A549 (cell line): ENCODE results near the gene PRKG1. TPM values are rescaled to one million over a fixed set of nuclear protein-coding genes. Genes with fewer than 3 reads are reported as not detected.

Experiments
- ATAC-seq, 2 experiments: fragments of 200-7000 bp in 1 of 2; fragments of >200 bp in 1 of 2; cut with Nextera tagmentation in 1 of 2; cut with Tn5 transposase in 1 of 2; 3 replicates each; pipeline versions ENCODE4 v1.8.0 to v1.9.1; 2018 to 2020; ENCODE audit warnings: mild to moderate bottlenecking in 1 of 2, moderate library complexity in 1 of 2
- CTCF ChIA-PET: fragments of 300-600 bp; sonication (Branson Sonifier 250); formaldehyde crosslinking; extraction: SDS; loops from one replicate; lab custom pipeline; 2021; ENCODE audit warnings: antibody characterized with exemption, inconsistent platforms; lab: Yijun Ruan, JAX
- POLR2A ChIA-PET: fragments of 350-600 bp; formaldehyde crosslinking; extraction: SDS; loops from one replicate; lab custom pipeline; 2021; ENCODE audit warnings: antibody characterized with exemption, inconsistent platforms; lab: Yijun Ruan, JAX
- DNase-seq, 2 experiments: peaks; one replicate each; pipeline versions ENCODE4 v3.0.0 to v3.0.0-alpha.2; 2011 to 2016; ENCODE audit warnings: low read depth in 1 of 2, low spot score in 1 of 2
- FAIRE-seq: peaks from 2 replicates; lab custom pipeline; 2011; peaks lifted over from hg19 to GRCh38; lab: Jason Lieb, UNC
- H3K27ac ChIP-seq, 2 experiments: fragments of >200 bp; sonication (Bioruptor Twin); formaldehyde crosslinking; 3 replicates each; pipeline ENCODE4 v1.5.1; 2016 to 2017
- H3K4me1 ChIP-seq: fragments of >200 bp; sonication (Bioruptor Twin); formaldehyde crosslinking; 3 replicates; pipeline ENCODE4 v1.6.1; 2016
- H3K4me2 ChIP-seq: fragments of >200 bp; sonication (Bioruptor Twin); formaldehyde crosslinking; 3 replicates; pipeline ENCODE4 v1.6.1; 2016
- H3K4me3 ChIP-seq: fragments of >200 bp; sonication (Bioruptor Twin); formaldehyde crosslinking; 3 replicates; pipeline ENCODE4 v1.5.1; 2016
- H3K9me3 ChIP-seq: fragments of >200 bp; sonication (Bioruptor Twin); formaldehyde crosslinking; 3 replicates; pipeline ENCODE4 v1.6.1; 2016
- BHLHE40 ChIP-seq: IDR thresholded peaks from 2 replicates; pipeline ENCODE4 v1.6.1; 2012; ENCODE audit warnings: low read depth, low read length, inconsistent platforms
- CBX8 ChIP-seq: fragments of 200-600 bp; sonication (generic); IDR thresholded peaks from 2 replicates; pipeline ENCODE4 v1.6.1; 2016
- CHD2 ChIP-seq: fragments of 150-350 bp; IDR thresholded peaks from 2 replicates; pipeline ENCODE4 v1.6.1; 2014; ENCODE audit warnings: low read length; ENCODE audit not compliant: partially characterized antibody
- E2F6 ChIP-seq: IDR thresholded peaks from 2 replicates; pipeline ENCODE4 v1.6.1; 2012; ENCODE audit warnings: low read depth, borderline replicate concordance
- EP300 ChIP-seq, 2 experiments: fragments of >200 bp; sonication (Bioruptor Twin); formaldehyde crosslinking; IDR thresholded peaks; 2 replicates in 1 of 2; 3 replicates in 1 of 2; pipeline ENCODE4 v1.6.1; 2016 to 2017
- FOSL2 ChIP-seq, 2 experiments: fragments of 450-650 bp in 1 of 2; fragments of >200 bp in 1 of 2; sonication (Bioruptor Twin) in 1 of 2; formaldehyde crosslinking; IDR thresholded peaks; 2 replicates each; pipeline versions ENCODE4 v1.5.0 to v1.6.1; 2016 to 2020; ENCODE audit warnings: mild to moderate bottlenecking in 1 of 2, moderate library complexity in 1 of 2
- HES2 ChIP-seq: fragments of >200 bp; sonication (Bioruptor Twin); formaldehyde crosslinking; IDR thresholded peaks from 2 replicates; pipeline ENCODE4 v1.6.1; 2016
- HEYL ChIP-seq: fragments of 250-450 bp; sonication (Bioruptor Pico); IDR thresholded peaks from 2 replicates; pipeline ENCODE4 v1.8.0; 2021; ENCODE audit warnings: mild to moderate bottlenecking, moderate library complexity
- JUNB ChIP-seq: fragments of >200 bp; sonication (Bioruptor Twin); formaldehyde crosslinking; IDR thresholded peaks from 2 replicates; pipeline ENCODE4 v1.6.1; 2016
- KDM5A ChIP-seq: fragments of 200-600 bp; sonication (generic); IDR thresholded peaks from 2 replicates; pipeline ENCODE4 v1.6.1; 2016; ENCODE audit warnings: antibody characterized with exemption, mild to moderate bottlenecking
- MAFK ChIP-seq: fragments of 450-650 bp; IDR thresholded peaks from 2 replicates; pipeline ENCODE4 v1.6.1; 2014; ENCODE audit not compliant: partially characterized antibody
- MAZ ChIP-seq: fragments of 150-350 bp; IDR thresholded peaks from 2 replicates; pipeline ENCODE4 v1.6.1; 2014; ENCODE audit warnings: antibody characterized with exemption, low read depth, low read length, borderline replicate concordance
- NPAS2 ChIP-seq: fragments of 250-450 bp; sonication (Bioruptor Pico); IDR thresholded peaks from 2 replicates; pipeline ENCODE4 v1.8.0; 2022; ENCODE audit warnings: mild to moderate bottlenecking, moderate library complexity, borderline replicate concordance
- NR3C1 ChIP-seq: fragments of >200 bp; sonication (Bioruptor Twin); formaldehyde crosslinking; IDR thresholded peaks from 3 replicates; pipeline ENCODE4 v1.6.1; 2017
- POLR2AphosphoS2 ChIP-seq: conservative IDR thresholded peaks from 2 replicates; pipeline ENCODE4 v1.6.1; 2012; ENCODE audit warnings: low read length, improper control_type of control experiment, inconsistent platforms
- SREBF2 ChIP-seq: fragments of 450-650 bp; IDR thresholded peaks from 2 replicates; pipeline ENCODE4 v1.6.1; 2014; ENCODE audit warnings: mild to moderate bottlenecking, moderate library complexity
- TP53 ChIP-seq: fragments of 250-450 bp; sonication (Bioruptor Pico); IDR thresholded peaks from 2 replicates; pipeline ENCODE4 v1.5.0; 2021; ENCODE audit warnings: mild to moderate bottlenecking, moderate library complexity
- USF2 ChIP-seq: fragments of 450-650 bp; IDR thresholded peaks from 2 replicates; pipeline ENCODE4 v1.6.1; 2014; ENCODE audit warnings: antibody characterized with exemption
- WGBS: methylation state at CpG from one replicate; pipeline ENCODE4 v1.1.6; 2017; ENCODE audit errors: missing lambda C conversion rate; 5-methylcytosine and 5-hydroxymethylcytosine counted together
- polyA plus RNA-seq, 4 experiments: library from polyadenylated mRNA; depleted of rRNA in 3 of 4; stranded (reverse); fragments of >200 nt; fragmentation: RNase III in 1 of 4; extraction: RNeasy Plus Mini Kit Qiagen cat#74134 plus additional on column Dnase treatment in 1 of 4; gene quantifications; 2 replicates in 3 of 4; 3 replicates in 1 of 4; pipeline ENCODE4 v1.2.3, GENCODE V29; 2011 to 2017
- TF ChIP-seq, protein P1 (sequence below): fragments of 250-450 bp; sonication (Bioruptor Pico); IDR thresholded peaks from 2 replicates; pipeline ENCODE4 v1.5.0; 2021; ENCODE audit warnings: mild to moderate bottlenecking, moderate library complexity, borderline replicate concordance
- TF ChIP-seq, protein P2 (sequence below): fragments of >200 bp; sonication (Bioruptor Twin); formaldehyde crosslinking; IDR thresholded peaks from 3 replicates; pipeline ENCODE4 v1.6.1; 2016
- TF ChIP-seq, protein P3 (sequence below): fragments of 250-450 bp; sonication (Bioruptor Pico); IDR thresholded peaks from 2 replicates; pipeline ENCODE4 v1.5.0; 2020; ENCODE audit warnings: low read depth, mild to moderate bottlenecking, moderate library complexity

PRKG1 gene
- polyA plus RNA-seq, 2 of the 4 experiments (the other 2 are of a cell fraction), result not detected

- Histone ChIP-seq H3K27ac (no peak overlapping the region), H3K9me3 (no peaks in the 10 kb centered on the region), H3K4me1 (no peaks in the 10 kb centered on the region), H3K4me3 (no peak overlapping the region), H3K4me2 (no peak overlapping the region)
- WGBS, result 9% methylated on average over 4 of the region's 4 CpGs
- TF ChIP-seq KDM5A, result no peak
- no peak for TF ChIP-seq BHLHE40
- TF ChIP-seq, protein P1, sequence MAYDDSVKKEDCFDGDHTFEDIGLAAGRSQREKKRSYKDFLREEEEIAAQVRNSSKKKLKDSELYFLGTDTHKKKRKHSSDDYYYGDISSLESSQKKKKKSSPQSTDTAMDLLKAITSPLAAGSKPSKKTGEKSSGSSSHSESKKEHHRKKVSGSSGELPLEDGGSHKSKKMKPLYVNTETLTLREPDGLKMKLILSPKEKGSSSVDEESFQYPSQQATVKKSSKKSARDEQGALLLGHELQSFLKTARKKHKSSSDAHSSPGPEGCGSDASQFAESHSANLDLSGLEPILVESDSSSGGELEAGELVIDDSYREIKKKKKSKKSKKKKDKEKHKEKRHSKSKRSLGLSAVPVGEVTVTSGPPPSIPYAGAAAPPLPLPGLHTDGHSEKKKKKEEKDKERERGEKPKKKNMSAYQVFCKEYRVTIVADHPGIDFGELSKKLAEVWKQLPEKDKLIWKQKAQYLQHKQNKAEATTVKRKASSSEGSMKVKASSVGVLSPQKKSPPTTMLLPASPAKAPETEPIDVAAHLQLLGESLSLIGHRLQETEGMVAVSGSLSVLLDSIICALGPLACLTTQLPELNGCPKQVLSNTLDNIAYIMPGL (CRISPR knock-in tag), result no peak
- no peak for TF ChIP-seq CHD2
- no peak for TF ChIP-seq HEYL (CRISPR knock-in tag)
- no peak for TF ChIP-seq MAZ
- TF ChIP-seq NPAS2, result no peak
- no peak for DNase-seq
- ChIA-PET CTCF (interaction anchor here (0.6 kb wide), 1 partner anchor 23 kb away, joined by 3 read pairs; no protein-coding TSS in a partner anchor), POLR2A (no interaction called here)
- ATAC-seq, result no peak
- no peak for FAIRE-seq
Measured at GRCh38 chr10:51086710-51087109, 12.4 kb downstream of the PRKG1 start.

GRCh38 chr10:51087114-51087513 is 12.8 kb downstream of the PRKG1 start:
- ATAC-seq, result no peak
- no peak overlapping the region for H3K4me3 ChIP-seq
- no peak overlapping the region for H3K27ac ChIP-seq
- ChIA-PET POLR2A (no interaction called here), CTCF (no interaction called here)
- H3K4me2 ChIP-seq, result no peak overlapping the region
- H3K4me1 ChIP-seq, result no peaks in the 10 kb centered on the region
- FAIRE-seq, result no peak
- no peaks in the 10 kb centered on the region for H3K9me3 ChIP-seq
- no peak for DNase-seq
- no peak for TF ChIP-seq CBX8
- TF ChIP-seq USF2, result no peak
- TF ChIP-seq, protein P2, sequence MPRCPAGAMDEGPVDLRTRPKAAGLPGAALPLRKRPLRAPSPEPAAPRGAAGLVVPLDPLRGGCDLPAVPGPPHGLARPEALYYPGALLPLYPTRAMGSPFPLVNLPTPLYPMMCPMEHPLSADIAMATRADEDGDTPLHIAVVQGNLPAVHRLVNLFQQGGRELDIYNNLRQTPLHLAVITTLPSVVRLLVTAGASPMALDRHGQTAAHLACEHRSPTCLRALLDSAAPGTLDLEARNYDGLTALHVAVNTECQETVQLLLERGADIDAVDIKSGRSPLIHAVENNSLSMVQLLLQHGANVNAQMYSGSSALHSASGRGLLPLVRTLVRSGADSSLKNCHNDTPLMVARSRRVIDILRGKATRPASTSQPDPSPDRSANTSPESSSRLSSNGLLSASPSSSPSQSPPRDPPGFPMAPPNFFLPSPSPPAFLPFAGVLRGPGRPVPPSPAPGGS, result no peak
- no peak for TF ChIP-seq HES2
- TF ChIP-seq FOSL2 (IDR thresholded peaks at IDR 0.05), result no peak
- no peak for TF ChIP-seq FOSL2 (CRISPR knock-in tag; IDR thresholded peaks at IDR 0.05)
- TF ChIP-seq POLR2AphosphoS2, result no peak
- TF ChIP-seq JUNB, result no peak
- no peak for TF ChIP-seq MAZ
- TF ChIP-seq NR3C1, result no peak
- TF ChIP-seq TP53, result no peak
- TF ChIP-seq, protein P3, sequence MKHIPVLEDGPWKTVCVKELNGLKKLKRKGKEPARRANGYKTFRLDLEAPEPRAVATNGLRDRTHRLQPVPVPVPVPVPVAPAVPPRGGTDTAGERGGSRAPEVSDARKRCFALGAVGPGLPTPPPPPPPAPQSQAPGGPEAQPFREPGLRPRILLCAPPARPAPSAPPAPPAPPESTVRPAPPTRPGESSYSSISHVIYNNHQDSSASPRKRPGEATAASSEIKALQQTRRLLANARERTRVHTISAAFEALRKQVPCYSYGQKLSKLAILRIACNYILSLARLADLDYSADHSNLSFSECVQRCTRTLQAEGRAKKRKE (CRISPR knock-in tag), result no peak
- TF ChIP-seq SREBF2, result no peak
- no peak for TF ChIP-seq E2F6
- no peak for TF ChIP-seq MAFK
- TF ChIP-seq EP300 (IDR thresholded peaks at IDR 0.05), result no peak
- TF ChIP-seq, protein P1 (CRISPR knock-in tag), result no peak
